ENCODE data around the gene KRTAP9-2. TPM values are rescaled to one million over a fixed set of nuclear protein-coding genes. Genes with fewer than 3 reads are reported as not detected.
"Not testable (repeated sequence)": the region's sequence is repeated elsewhere in the genome, so short reads cannot be mapped to it uniquely, and the experiment has no call there.

The KRTAP9-2 gene
- total RNA-seq, 1 donor from 2014 or later: not detected

DNA sequence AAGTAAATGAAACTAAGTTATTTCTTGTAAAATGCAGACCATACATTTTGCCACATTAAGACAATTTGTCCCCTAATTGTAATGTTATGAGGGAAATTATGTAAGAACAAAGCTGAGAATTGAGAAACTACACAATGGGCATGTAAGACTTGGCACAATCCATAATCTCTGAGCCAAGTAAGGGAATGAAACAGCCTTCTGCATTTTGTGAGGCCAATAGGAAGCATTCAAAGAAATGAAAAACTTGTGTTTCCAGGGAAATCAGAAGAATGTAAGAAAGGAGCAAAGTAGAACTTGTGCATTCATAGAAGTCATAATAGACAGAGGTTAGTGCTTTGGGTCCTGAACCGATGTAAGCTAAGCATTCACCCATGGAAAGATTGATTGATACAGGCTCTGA is 24.8 kb downstream of the KRTAP9-2 start:
- Mint-ChIP-seq H3K27ac (no peak overlapping the region), H3K36me3 (ENCODE audit: low read depth) (no peaks in the 10 kb centered on the region)

DNA sequence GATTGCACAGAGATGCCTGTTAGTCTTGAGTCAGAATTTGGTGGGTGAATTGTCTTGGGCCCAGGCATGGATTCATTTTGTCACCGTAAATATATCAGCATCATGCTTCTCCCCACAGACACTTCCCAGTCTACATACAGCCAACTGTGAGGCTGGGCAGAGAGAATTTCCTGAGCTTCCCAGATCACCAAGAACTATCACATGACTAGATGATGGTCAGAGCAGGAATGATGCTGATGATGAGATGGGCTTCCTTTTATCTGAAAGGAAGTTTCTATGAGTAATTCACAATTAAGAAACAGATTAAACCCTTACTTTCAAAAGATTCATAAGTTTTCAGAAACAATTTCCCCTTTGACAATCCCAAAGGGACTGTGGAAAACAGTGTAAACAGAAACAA is 28.4 kb downstream of the KRTAP9-2 start:
- H3K4me1 Mint-ChIP-seq (ENCODE audit: low read depth): no peaks in the 10 kb centered on the region
- peaks cover 32% of the 10 kb centered on the region for H3K27me3 Mint-ChIP-seq (ENCODE audit: insufficient read depth)
- no peak overlapping the region for H3K4me3 Mint-ChIP-seq
- DNase-seq (ENCODE audit: low spot score): no peak
- H3K9me3 Mint-ChIP-seq: no peaks in the 10 kb centered on the region
- intact Hi-C loops (cut with micrococcal nuclease): no loop called here
- no peaks in the 10 kb centered on the region for H3K36me3 Mint-ChIP-seq (ENCODE audit: low read depth)
- H3K27ac Mint-ChIP-seq: no peak overlapping the region

More for the DNA sequence above, 24.8 kb downstream of the KRTAP9-2 start:
- Mint-ChIP-seq H3K4me1 (ENCODE audit: low read depth) (no peaks in the 10 kb centered on the region), H3K27me3 (ENCODE audit: insufficient read depth) (peaks cover 25% of the 10 kb centered on the region), H3K9me3 (no peaks in the 10 kb centered on the region), H3K4me3 (no peak overlapping the region)
- intact Hi-C loops (cut with micrococcal nuclease): no loop called here
- no peak for DNase-seq (ENCODE audit: low spot score)

- H3K27ac Mint-ChIP-seq; H3K36me3 Mint-ChIP-seq (ENCODE audit: low read depth); DNase-seq (ENCODE audit: low spot score); H3K4me3 Mint-ChIP-seq; intact Hi-C loops (cut with micrococcal nuclease); H3K4me1 Mint-ChIP-seq (ENCODE audit: low read depth); H3K9me3 Mint-ChIP-seq: not testable (repeated sequence)
- H3K27me3 Mint-ChIP-seq (ENCODE audit: insufficient read depth): peaks cover 25% of the 10 kb centered on the region
These were observed 29.2 kb downstream of the KRTAP9-2 start, which contains the start of gene KRTAP9-9 for GRCh38 chr17:41255381-41256290. TSS of gene KRTAP9-9 (plus strand) at chr17:41255384.

- Mint-ChIP-seq H3K27me3 (ENCODE audit: insufficient read depth) (peaks cover 21% of the 10 kb centered on the region), H3K9me3 (no peaks in the 10 kb centered on the region), H3K27ac (no peak overlapping the region), H3K4me3 (no peak overlapping the region), H3K4me1 (ENCODE audit: low read depth) (no peaks in the 10 kb centered on the region), H3K36me3 (ENCODE audit: low read depth) (no peaks in the 10 kb centered on the region)
- intact Hi-C loops (cut with micrococcal nuclease): no loop called here
- DNase-seq (ENCODE audit: low spot score): no peak
These were observed 29.8 kb downstream of the KRTAP9-2 start for GRCh38 chr17:41256291-41256685.

DNA sequence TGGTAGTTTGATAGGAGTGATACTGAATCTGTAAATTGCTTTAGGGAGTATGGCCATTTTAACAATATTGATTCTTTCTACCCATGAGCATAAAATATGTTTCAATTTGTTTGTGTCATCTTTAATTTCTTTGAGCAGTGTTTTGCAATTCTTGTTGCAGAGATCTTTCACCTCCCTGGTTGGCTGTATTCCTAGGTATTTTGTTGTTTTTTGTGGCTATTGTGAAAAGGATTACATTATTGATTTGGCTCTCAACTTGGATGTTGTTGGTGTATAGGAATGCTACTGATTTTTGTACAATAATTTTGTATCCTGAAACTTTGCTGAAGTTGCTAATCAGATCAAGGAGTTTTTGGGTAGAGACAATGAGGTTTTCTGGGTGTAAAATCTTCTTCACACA is 32.0 kb downstream of the KRTAP9-2 start:
- no peak overlapping the region for H3K27ac Mint-ChIP-seq
- peaks cover 19% of the 10 kb centered on the region for H3K27me3 Mint-ChIP-seq (ENCODE audit: insufficient read depth)

DNA sequence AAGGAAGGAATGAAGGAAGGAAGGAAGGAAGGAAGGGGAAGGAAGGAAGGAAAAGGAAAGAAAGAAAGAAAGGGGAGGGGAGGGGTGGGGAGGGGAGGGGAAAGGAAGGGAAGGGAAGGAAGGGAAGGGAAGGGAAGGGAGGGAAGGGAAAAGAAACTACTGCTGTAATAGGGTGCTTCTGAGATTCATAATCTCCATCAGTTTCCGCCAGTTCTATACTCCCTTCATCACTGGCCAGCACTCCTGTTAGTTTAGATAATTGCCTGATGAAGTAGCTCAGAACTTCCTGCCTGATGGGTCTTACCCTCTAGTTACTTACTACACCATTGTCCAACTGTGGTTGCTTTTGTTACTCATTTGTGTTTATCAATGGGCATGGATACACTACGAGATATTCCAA is 36.8 kb downstream of the KRTAP9-2 start:
- no peak for DNase-seq (ENCODE audit: low spot score)
- intact Hi-C loops (cut with micrococcal nuclease): no loop called here
- Mint-ChIP-seq H3K36me3 (ENCODE audit: low read depth) (no peaks in the 10 kb centered on the region), H3K9me3 (no peaks in the 10 kb centered on the region), H3K27me3 (ENCODE audit: insufficient read depth) (peaks cover 11% of the 10 kb centered on the region), H3K4me1 (ENCODE audit: low read depth) (no peaks in the 10 kb centered on the region), H3K27ac (no peak overlapping the region), H3K4me3 (no peak overlapping the region)

More for the DNA sequence above, 32.0 kb downstream of the KRTAP9-2 start:
- Mint-ChIP-seq H3K4me1 (ENCODE audit: low read depth) (no peaks in the 10 kb centered on the region), H3K4me3 (no peak overlapping the region), H3K36me3 (ENCODE audit: low read depth) (no peaks in the 10 kb centered on the region), H3K9me3 (no peaks in the 10 kb centered on the region)
- intact Hi-C loops (cut with micrococcal nuclease): no loop called here
- DNase-seq (ENCODE audit: low spot score): no peak

GRCh38 chr17:41264599-41264998 is 38.2 kb downstream of the KRTAP9-2 start:
- no peak for DNase-seq (ENCODE audit: low spot score)
- H3K36me3 Mint-ChIP-seq (ENCODE audit: low read depth): no peaks in the 10 kb centered on the region
- H3K4me3 Mint-ChIP-seq: no peak overlapping the region
- peaks cover 5% of the 10 kb centered on the region for H3K27me3 Mint-ChIP-seq (ENCODE audit: insufficient read depth)
- H3K27ac Mint-ChIP-seq: no peak overlapping the region
- intact Hi-C loops (cut with micrococcal nuclease): no loop called here
- H3K4me1 Mint-ChIP-seq (ENCODE audit: low read depth): no peaks in the 10 kb centered on the region
- no peaks in the 10 kb centered on the region for H3K9me3 Mint-ChIP-seq

DNA sequence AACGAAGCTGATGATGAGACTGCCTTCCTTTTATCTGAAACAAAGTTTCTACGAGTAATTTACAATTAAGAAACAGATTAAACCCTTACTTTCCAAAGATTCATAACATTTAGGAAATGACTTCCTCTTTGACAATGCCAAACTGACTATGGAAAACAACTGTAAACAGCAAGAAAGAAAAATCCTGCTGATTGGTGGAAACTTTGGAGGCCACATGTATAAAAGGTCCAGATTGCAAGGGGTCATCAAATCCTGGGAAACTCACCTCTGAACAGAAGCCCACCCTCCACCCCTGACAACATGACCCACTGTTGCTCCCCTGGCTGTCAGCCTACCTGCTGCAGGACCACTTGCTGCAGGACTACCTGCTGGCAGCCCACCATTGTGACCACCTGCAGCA is 38.6 kb downstream of the KRTAP9-2 start, which contains the start of gene KRTAP9-6:
TSS of gene KRTAP9-6 (plus strand) at position 301 of the 400 bp plus-strand sequence. CDS start at position 301, 0 bp downstream.
- H3K4me3 Mint-ChIP-seq: no peak within 1 kb of the TSS
- intact Hi-C loops (cut with micrococcal nuclease): no loop called here
- H3K9me3 Mint-ChIP-seq: no peaks in the 10 kb centered on the region
- peaks cover 5% of the 10 kb centered on the region for H3K27me3 Mint-ChIP-seq (ENCODE audit: insufficient read depth)
- H3K4me1 Mint-ChIP-seq (ENCODE audit: low read depth): no peaks in the 10 kb centered on the region
- H3K36me3 Mint-ChIP-seq (ENCODE audit: low read depth): no peaks in the 10 kb centered on the region
- H3K27ac Mint-ChIP-seq: no peak within 1 kb of the TSS
- no peak for DNase-seq (ENCODE audit: low spot score)

DNA sequence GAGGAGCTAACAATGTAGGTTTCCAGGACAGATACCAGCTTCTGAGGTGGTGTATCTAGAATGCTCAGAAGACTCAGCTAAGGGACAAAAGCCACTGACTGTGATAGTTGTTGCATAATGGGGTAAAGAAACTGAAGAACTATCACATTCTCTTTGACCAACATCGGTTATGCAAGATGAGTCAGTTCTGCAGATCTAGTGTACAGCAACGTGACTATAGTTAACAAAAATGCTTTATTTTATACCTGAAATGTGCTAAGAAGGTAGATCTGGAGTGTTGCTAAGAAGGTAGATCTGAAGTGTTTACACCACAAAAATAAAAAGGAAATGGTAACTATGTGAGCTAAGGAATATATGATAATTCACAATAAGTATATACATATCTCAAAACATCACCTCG is 41.3 kb downstream of the KRTAP9-2 start:
- Mint-ChIP-seq H3K27ac (no peak overlapping the region), H3K36me3 (ENCODE audit: low read depth) (no peaks in the 10 kb centered on the region), H3K27me3 (ENCODE audit: insufficient read depth) (no peaks in the 10 kb centered on the region), H3K4me1 (ENCODE audit: low read depth) (no peaks in the 10 kb centered on the region), H3K4me3 (no peak overlapping the region), H3K9me3 (no peaks in the 10 kb centered on the region)
- DNase-seq (ENCODE audit: low spot score): no peak
- intact Hi-C loops (cut with micrococcal nuclease): no loop called here

GRCh38 chr17:41271323-41271722 is 44.9 kb downstream of the KRTAP9-2 start:
- intact Hi-C loops (cut with micrococcal nuclease); H3K4me3 Mint-ChIP-seq; H3K9me3 Mint-ChIP-seq; H3K36me3 Mint-ChIP-seq (ENCODE audit: low read depth); DNase-seq (ENCODE audit: low spot score); H3K27me3 Mint-ChIP-seq (ENCODE audit: insufficient read depth); H3K4me1 Mint-ChIP-seq (ENCODE audit: low read depth); H3K27ac Mint-ChIP-seq: not testable (repeated sequence)

DNA sequence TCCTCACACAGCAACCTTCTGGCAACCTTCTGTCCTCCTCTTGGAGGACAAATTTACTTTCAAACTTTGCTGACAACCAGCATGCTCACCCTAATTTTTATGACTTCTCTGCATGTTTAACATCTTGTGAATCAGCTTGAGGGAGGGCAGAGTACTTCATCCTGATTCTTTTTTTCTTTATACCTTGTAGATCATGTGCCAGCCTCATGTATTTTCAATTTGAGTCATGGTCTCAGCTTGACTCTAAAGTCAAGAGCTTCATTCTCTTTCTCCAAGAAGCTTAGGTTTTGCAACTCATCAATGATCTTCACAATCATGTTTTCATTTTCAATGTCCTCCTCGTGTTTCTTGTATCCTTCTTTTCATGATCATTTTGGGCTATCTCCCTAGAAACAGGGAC is 45.4 kb downstream of the KRTAP9-2 start:
- DNase-seq (ENCODE audit: low spot score): no peak
- intact Hi-C loops (cut with micrococcal nuclease): no loop called here

DNA sequence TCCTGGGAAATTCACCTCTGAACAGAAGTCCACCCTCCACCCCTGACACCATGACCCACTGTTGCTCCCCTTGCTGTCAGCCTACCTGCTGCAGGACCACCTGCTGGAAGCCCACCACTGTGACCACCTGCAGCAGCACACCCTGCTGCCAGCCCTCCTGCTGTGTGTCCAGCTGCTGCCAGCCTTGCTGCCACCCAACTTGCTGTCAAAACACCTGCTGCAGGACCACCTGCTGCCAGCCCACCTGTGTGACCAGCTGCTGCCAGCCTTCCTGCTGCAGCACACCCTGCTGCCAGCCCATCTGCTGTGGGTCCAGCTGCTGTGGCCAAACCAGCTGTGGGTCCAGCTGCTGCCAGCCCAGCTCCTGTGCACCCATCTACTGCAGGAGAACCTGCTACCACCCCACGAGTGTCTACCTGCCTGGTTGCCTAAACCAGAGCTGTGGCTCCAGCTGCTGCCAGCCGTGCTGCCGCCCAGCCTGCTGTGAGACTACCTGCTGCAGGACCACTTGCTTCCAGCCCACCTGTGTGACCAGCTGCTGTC is 49.3 kb downstream of the KRTAP9-2 start, which contains the start of gene KRTAP9-7:
TSS of gene KRTAP9-7 (plus strand) at position 51 of the 543 bp plus-strand sequence. CDS start at position 51, 0 bp downstream.
- H3K4me3 Mint-ChIP-seq; H3K27me3 Mint-ChIP-seq (ENCODE audit: insufficient read depth); H3K9me3 Mint-ChIP-seq; H3K4me1 Mint-ChIP-seq (ENCODE audit: low read depth); DNase-seq (ENCODE audit: low spot score); intact Hi-C loops (cut with micrococcal nuclease); H3K27ac Mint-ChIP-seq; H3K36me3 Mint-ChIP-seq (ENCODE audit: low read depth): not testable (repeated sequence)

More for the DNA sequence above, 45.4 kb downstream of the KRTAP9-2 start:
- Mint-ChIP-seq H3K9me3 (no peaks in the 10 kb centered on the region), H3K36me3 (ENCODE audit: low read depth) (no peaks in the 10 kb centered on the region), H3K4me3 (no peak overlapping the region), H3K27me3 (ENCODE audit: insufficient read depth) (peaks cover 3% of the 10 kb centered on the region), H3K27ac (no peak overlapping the region), H3K4me1 (ENCODE audit: low read depth) (no peaks in the 10 kb centered on the region)
